Peyer's patch (tissue), 4 donors: ENCODE data around the gene FUBP1. TPM values are rescaled to one million over a fixed set of nuclear protein-coding genes. Genes with fewer than 3 reads are reported as not detected.
"Not testable (repeated sequence)": the region's sequence is repeated elsewhere in the genome, so short reads cannot be mapped to it uniquely, and the experiment has no call there.

Experiments
- DNase-seq, 3 donors: peaks; one replicate each; pipeline ENCODE4 v3.0.0-alpha.2; 2017 to 2019
- H3K27ac ChIP-seq, 4 donors: fragments of 200-600 bp; sonication (generic); one replicate each; pipeline ENCODE4 v1.5.1; 2016 to 2019
- H3K27me3 ChIP-seq, 2 donors: fragments of 200-600 bp; sonication (generic); one replicate each; pipeline ENCODE4 v1.5.1; 2019
- H3K36me3 ChIP-seq, 3 donors: fragments of 200-600 bp; sonication (generic); one replicate each; pipeline ENCODE4 v1.5.1; 2016 to 2019
- H3K4me1 ChIP-seq, 4 donors: fragments of 200-600 bp; sonication (generic); one replicate each; pipeline ENCODE4 v1.5.1; 2016 to 2019
- H3K4me3 ChIP-seq, 4 donors: fragments of 200-600 bp; sonication (generic); 1 replicate in 3 of 4; 2 replicates in 1 of 4; pipeline ENCODE4 v1.5.1; 2016 to 2019; ENCODE audit warnings: mild to moderate bottlenecking in 1 of 4
- H3K9me3 ChIP-seq, 4 donors: fragments of 200-600 bp; sonication (generic); one replicate each; pipeline ENCODE4 v1.5.1; 2016 to 2019; ENCODE audit warnings: mild to moderate bottlenecking in 1 of 4
- CTCF ChIP-seq, 6 experiments: fragments of 450-650 bp in 4 of 6; fragments of 200-600 bp in 2 of 6; sonication (generic) in 1 of 6; IDR thresholded peaks; one replicate each; pipeline ENCODE4 v1.5.1; 2017 to 2019; ENCODE audit warnings: antibody characterized with exemption in 6 of 6, mild to moderate bottlenecking in 3 of 6, moderate library complexity in 1 of 6
- POLR2A ChIP-seq, 2 donors: fragments of 450-650 bp; IDR thresholded peaks; one replicate each; pipeline ENCODE4 v1.5.1; 2017; ENCODE audit warnings: antibody characterized with exemption in 2 of 2, mild to moderate bottlenecking in 2 of 2, moderate library complexity in 2 of 2
- total RNA-seq, 4 donors: library from RNA; depleted of rRNA; stranded (reverse); fragments of >200 nt; gene quantifications; one replicate each; pipeline ENCODE4 v1.1.0, GENCODE V29; 2016

The FUBP1 gene
- total RNA-seq, 4 donors from 2014 or later = 76.4 to 196 (median 129) TPM

GRCh38 chr1:77986810-77987209, 7.9 kb upstream of the FUBP1 start:
- no peaks in the 10 kb centered on the region for H3K9me3 ChIP-seq
- H3K27ac ChIP-seq = no peak overlapping the region
- H3K36me3 ChIP-seq = no peaks in the 10 kb centered on the region
- H3K4me3 ChIP-seq = no peak overlapping the region
- no peaks in the 10 kb centered on the region for H3K27me3 ChIP-seq
- DNase-seq = no peak
- H3K4me1 ChIP-seq = no peaks in the 10 kb centered on the region
- TF ChIP-seq POLR2A (IDR thresholded peaks at IDR 0.05) = no peak
- no peak for TF ChIP-seq CTCF (IDR thresholded peaks at IDR 0.05)

GRCh38 chr1:77984629-77985028, 5.8 kb upstream of the FUBP1 start:
- Histone ChIP-seq H3K27me3 (no peaks in the 10 kb centered on the region), H3K4me3 (no peak overlapping the region), H3K27ac (no peak overlapping the region), H3K36me3 (no peaks in the 10 kb centered on the region), H3K4me1 (peaks cover 0 to 7% (median 2%) of the 10 kb centered on the region in 4 donors), H3K9me3 (no peaks in the 10 kb centered on the region)
- no peak for DNase-seq
- TF ChIP-seq CTCF (IDR thresholded peaks at IDR 0.05) (no peak), POLR2A (IDR thresholded peaks at IDR 0.05) (no peak)

- no peak overlapping the region for H3K4me3 ChIP-seq
- no peak for DNase-seq
- H3K27me3 ChIP-seq = no peaks in the 10 kb centered on the region
- H3K36me3 ChIP-seq = no peaks in the 10 kb centered on the region
- no peak for TF ChIP-seq POLR2A (IDR thresholded peaks at IDR 0.05)
- no peak for TF ChIP-seq CTCF (IDR thresholded peaks at IDR 0.05)
- peaks cover 0 to 7% (median 2%) of the 10 kb centered on the region in 4 donors for H3K4me1 ChIP-seq
- H3K9me3 ChIP-seq = no peaks in the 10 kb centered on the region
- H3K27ac ChIP-seq = peak overlapping the region in 1 of 4 donors; percentile 23
Measured at GRCh38 chr1:77983997-77984355, 5.1 kb upstream of the FUBP1 start.

- H3K27ac ChIP-seq = peak overlapping the region in 1 of 4 donors; percentile 23
- H3K4me1 ChIP-seq, H3K36me3 ChIP-seq, H3K9me3 ChIP-seq, H3K27me3 ChIP-seq, H3K4me3 ChIP-seq, DNase-seq: not testable (repeated sequence)
Measured at GRCh38 chr1:77983352-77983996, 4.6 kb upstream of the FUBP1 start.

- peak in 2 of 3 donors; percentile 78 to 86 for DNase-seq
- Histone ChIP-seq H3K9me3 (no peaks in the 10 kb centered on the region), H3K27ac (peak overlapping the region; percentile 94 to 99 (median 96)), H3K27me3 (no peaks in the 10 kb centered on the region), H3K4me1 (peaks cover 0 to 28% (median 13%) of the 10 kb centered on the region in 4 donors), H3K4me3 (peak overlapping the region; percentile 54 to 80 (median 76)), H3K36me3 (peaks cover 0 to 6% (median 0%) of the 10 kb centered on the region in 3 donors)
- TF ChIP-seq CTCF (IDR thresholded peaks at IDR 0.05) = no peak
- TF ChIP-seq POLR2A (IDR thresholded peaks at IDR 0.05) = peak; percentile 38 to 43
Measured at GRCh38 chr1:77978293-77978968, 441 bp downstream of the FUBP1 start.

GRCh38 chr1:77977989-77978292, 931 bp downstream of the FUBP1 start:
- DNase-seq = no peak
- Histone ChIP-seq H3K27ac (peak overlapping the region; percentile 94 to 99 (median 96)), H3K4me1 (peaks cover 0 to 28% (median 13%) of the 10 kb centered on the region in 4 donors), H3K36me3 (peaks cover 0 to 6% (median 0%) of the 10 kb centered on the region in 3 donors), H3K9me3 (no peaks in the 10 kb centered on the region), H3K4me3 (peak overlapping the region; percentile 54 to 80 (median 76)), H3K27me3 (no peaks in the 10 kb centered on the region)
- TF ChIP-seq CTCF (IDR thresholded peaks at IDR 0.05) = no peak
- no peak for TF ChIP-seq POLR2A (IDR thresholded peaks at IDR 0.05)
